GM12892 (cell line): ENCODE results near the gene TSPAN9.

Source experiments
- DNase-seq: peaks from one replicate; pipeline ENCODE4 v3.0.0; 2011; ENCODE audit not compliant: insufficient read length
- FAIRE-seq: peaks from 2 replicates; lab custom pipeline; 2011; peaks lifted over from hg19 to GRCh38; lab: Jason Lieb, UNC
- POLR2A ChIP-seq: IDR thresholded peaks from 2 replicates; pipeline ENCODE4 v1.6.1; 2011; ENCODE audit warnings: low read depth, low read length, control low read depth
- POLR2AphosphoS5 ChIP-seq: IDR thresholded peaks from 2 replicates; pipeline ENCODE4 v1.6.1; 2011; ENCODE audit warnings: low read depth, low read length, control low read depth
- TAF1 ChIP-seq: IDR thresholded peaks from 2 replicates; pipeline ENCODE4 v1.6.1; 2011; ENCODE audit warnings: low read depth, mild to moderate bottlenecking, control low read depth, low read length, borderline replicate concordance

TSPAN9 gene

GRCh38 chr12:3218228-3219171, 141.3 kb downstream of the TSPAN9 start:
- no peak for TF ChIP-seq TAF1
- TF ChIP-seq POLR2A = no peak
- no peak for TF ChIP-seq POLR2AphosphoS5
- DNase-seq (no peak), FAIRE-seq (no peak)

- TF ChIP-seq POLR2A (no peak), POLR2AphosphoS5 (no peak), TAF1 (no peak)
- FAIRE-seq (no peak), DNase-seq (no peak)
Observed at GRCh38 chr12:3219233-3219632, 142.1 kb downstream of the TSPAN9 start.

GRCh38 chr12:3220382-3221321, 143.5 kb downstream of the TSPAN9 start:
- DNase-seq (no peak), FAIRE-seq (no peak)
- TF ChIP-seq TAF1 = no peak
- no peak for TF ChIP-seq POLR2AphosphoS5
- no peak for TF ChIP-seq POLR2A

- DNase-seq = no peak
- FAIRE-seq = no peak
- TF ChIP-seq POLR2AphosphoS5 = no peak
- TF ChIP-seq TAF1 = no peak
- no peak for TF ChIP-seq POLR2A
Observed at GRCh38 chr12:3222306-3222705, 145.1 kb downstream of the TSPAN9 start.

DNA sequence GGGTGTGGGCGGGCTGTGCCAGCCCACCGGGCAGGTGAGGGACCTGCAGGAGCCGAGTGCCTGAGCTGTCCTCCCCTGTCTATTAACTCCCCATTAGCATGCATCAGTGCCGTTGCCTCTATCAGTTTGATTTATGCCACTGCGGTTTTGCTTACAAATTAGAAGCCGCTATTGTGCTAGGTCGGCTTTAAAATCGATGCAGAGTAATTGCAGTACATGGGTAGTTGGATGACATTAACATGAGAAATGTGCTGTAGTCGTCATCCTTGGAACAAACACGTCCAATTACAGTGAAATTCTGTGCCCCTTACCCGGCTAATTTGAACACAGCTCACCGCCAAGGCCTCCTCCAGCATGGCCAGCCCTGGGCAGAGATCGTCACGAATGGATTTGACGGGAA, 145.8 kb downstream of the TSPAN9 start:
- DNase-seq = no peak
- no peak for FAIRE-seq
- no peak for TF ChIP-seq POLR2A
- TF ChIP-seq TAF1 = no peak
- TF ChIP-seq POLR2AphosphoS5 = no peak

DNA sequence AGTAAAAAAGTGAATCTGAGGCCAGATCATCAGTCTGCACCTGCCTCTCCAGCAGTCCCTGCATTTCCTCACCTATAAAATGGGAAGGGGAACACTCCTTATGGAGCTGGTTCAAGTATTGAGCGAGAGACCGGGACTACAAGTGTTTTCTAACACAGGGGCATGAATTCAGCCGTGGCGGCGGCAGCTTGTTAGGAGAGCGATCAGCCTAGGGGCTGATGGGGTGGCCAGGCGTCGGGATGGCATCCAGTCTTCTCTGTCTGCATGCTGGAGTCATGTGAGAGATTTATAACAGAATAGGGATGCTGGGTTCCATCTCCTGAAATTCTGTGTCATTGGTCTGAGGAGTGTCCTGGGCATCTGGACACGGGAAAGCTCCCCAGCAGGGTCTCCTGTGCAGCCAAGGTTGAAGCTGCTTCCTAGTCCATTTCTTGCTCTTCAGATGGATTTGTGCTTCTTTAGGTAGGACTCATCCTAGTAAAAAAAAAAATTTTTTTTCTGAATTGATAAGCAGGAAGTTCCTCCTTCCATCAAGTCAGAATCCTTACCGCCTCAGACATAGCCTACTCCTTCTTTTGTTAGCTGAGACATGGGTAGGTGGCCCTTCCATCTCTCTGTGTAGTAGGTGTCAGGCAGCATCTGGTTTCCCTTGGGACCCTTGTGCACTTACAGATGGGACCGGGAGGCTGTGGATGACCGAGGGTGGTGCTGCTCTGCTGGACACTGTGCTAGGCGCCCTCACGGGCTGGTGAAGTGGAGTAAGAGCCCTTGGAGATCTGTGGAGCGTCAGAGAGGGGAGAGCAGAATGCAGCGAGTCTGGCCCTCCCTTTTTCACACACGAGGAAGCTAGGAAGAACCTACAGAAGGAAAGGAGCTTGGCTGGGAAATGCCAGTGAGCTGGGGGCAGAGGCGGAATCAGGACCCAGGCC, 146.7 kb downstream of the TSPAN9 start:
- no peak for DNase-seq
- TF ChIP-seq POLR2AphosphoS5 (no peak), POLR2A (no peak), TAF1 (no peak)
- FAIRE-seq = no peak

- no peak for TF ChIP-seq TAF1
- no peak for TF ChIP-seq POLR2A
- no peak for TF ChIP-seq POLR2AphosphoS5
- FAIRE-seq (no peak), DNase-seq (no peak)
Observed at GRCh38 chr12:3224530-3224903, 147.3 kb downstream of the TSPAN9 start.

GRCh38 chr12:3225154-3225795, 148.1 kb downstream of the TSPAN9 start:
- TF ChIP-seq POLR2A = no peak
- no peak for TF ChIP-seq TAF1
- TF ChIP-seq POLR2AphosphoS5 = no peak
- FAIRE-seq (no peak), DNase-seq (no peak)

DNA sequence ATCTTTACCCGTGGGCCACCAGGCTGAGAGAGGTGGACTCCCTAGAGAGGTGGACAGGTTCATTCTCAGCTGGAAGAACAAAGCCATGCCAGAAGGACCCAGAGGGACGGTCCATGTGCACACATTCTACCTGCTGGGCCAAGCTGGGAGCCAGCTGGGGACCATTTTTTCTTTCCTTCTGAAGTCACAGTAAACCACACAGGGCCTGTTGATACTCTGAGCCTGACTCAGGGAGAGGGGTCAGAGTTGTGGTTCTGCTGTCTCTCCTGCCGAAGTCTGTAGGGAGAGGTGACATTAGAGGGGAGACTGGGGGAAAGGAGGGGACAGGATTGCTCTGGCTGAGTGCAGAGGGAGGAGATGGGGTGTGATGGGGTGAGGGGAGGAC, 148.6 kb downstream of the TSPAN9 start:
- no peak for DNase-seq
- no peak for FAIRE-seq
- TF ChIP-seq POLR2A (no peak), TAF1 (no peak), POLR2AphosphoS5 (no peak)

DNA sequence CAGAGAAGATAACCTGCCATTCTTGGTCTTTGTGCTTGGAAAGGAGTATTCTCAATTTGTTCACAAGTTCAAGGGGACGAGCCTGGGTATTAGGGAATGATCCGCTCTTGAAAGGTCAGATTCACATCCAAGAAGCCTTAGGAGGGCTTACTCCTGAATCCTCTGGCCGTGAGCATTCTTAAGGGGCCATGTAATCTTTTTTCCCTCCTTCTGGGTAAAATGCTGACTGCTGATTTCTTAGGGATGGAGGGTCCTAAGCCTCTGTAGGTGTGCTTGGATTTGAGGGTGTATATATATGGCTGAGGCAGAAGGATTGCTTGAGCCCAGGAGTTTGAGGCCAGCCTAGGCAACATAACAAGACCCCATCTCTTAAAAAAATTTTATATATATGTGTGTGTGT, 149.1 kb downstream of the TSPAN9 start:
- DNase-seq (no peak), FAIRE-seq (no peak)
- TF ChIP-seq POLR2AphosphoS5 (no peak), POLR2A (no peak), TAF1 (no peak)
